ENCODE measurements around the gene ZNF451. TPM values are rescaled to one million over a fixed set of nuclear protein-coding genes. Genes with fewer than 3 reads are reported as not detected.

The ZNF451 gene
- total RNA-seq, 2 donors from 2014 or later: 58.1 to 72.5 TPM

DNA sequence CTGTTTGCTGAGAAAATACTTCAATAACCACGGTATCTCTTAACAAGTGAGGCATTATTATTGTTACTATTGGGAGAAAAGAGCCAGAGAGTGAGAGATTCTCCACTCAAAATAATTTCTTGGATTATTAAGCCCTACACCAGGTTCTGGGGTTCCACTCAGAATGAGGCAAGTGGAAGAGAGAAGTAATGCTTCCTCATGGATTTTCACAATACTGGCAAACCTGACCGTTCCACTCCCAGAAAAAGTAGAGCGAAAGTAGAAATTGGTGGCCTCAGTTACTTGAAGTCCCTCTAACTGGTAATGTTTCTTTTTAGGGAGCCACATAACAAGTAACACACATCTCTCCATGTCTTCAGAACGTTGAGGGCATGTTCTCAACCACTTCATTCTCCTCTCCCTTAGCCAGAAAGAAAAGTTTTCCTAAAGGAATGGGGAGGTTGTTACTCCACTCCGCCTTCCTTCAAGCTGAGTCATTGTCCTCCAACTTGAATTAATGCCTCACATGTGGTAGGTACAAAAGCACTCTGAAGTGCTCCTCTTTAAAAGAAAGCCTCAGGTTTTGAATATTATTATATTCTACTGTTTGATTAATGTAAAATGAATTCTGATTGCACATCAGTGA, 84.0 kb downstream of the ZNF451 start:
- Mint-ChIP-seq H3K4me3 (peak overlapping the region; percentile 64), H3K27me3 (ENCODE audit: insufficient read depth) (peaks cover 20% of the 10 kb centered on the region), H3K9me3 (no peaks in the 10 kb centered on the region), H3K36me3 (ENCODE audit: low read depth) (peaks cover 7% of the 10 kb centered on the region), H3K27ac (peak overlapping the region; percentile 82), H3K4me1 (peaks cover 14% of the 10 kb centered on the region)
- Histone ChIP-seq H3K4me1 (ENCODE audit: control insufficient read depth, insufficient read depth, low read length) (peaks cover 9% of the 10 kb centered on the region), H3K9ac (ENCODE audit: extremely low read depth, low read length, poor library complexity, severe bottlenecking) (peak overlapping the region; percentile 62), H3K9me3 (ENCODE audit: control insufficient read depth, low read length) (no peaks in the 10 kb centered on the region), H3K36me3 (ENCODE audit: control insufficient read depth, insufficient read depth, low read length) (peaks cover 4% of the 10 kb centered on the region), H3K4me3 (ENCODE audit: low read length) (peak overlapping the region; percentile 86), H3K27me3 (ENCODE audit: control insufficient read depth, insufficient read depth, low read length, poor library complexity, severe bottlenecking) (peaks cover 14% of the 10 kb centered on the region), H3K27ac (ENCODE audit: low read depth, low read length) (no peak overlapping the region)
- 40 to 45% methylated on average over 2 to 5 of the region's 5 CpGs for WGBS, 2 experiments (ENCODE audit: insufficient coverage in 1 of 2, insufficient read length in 1 of 2)
- DNase-seq: peak; percentile 56
- TF ChIP-seq, protein P1, sequence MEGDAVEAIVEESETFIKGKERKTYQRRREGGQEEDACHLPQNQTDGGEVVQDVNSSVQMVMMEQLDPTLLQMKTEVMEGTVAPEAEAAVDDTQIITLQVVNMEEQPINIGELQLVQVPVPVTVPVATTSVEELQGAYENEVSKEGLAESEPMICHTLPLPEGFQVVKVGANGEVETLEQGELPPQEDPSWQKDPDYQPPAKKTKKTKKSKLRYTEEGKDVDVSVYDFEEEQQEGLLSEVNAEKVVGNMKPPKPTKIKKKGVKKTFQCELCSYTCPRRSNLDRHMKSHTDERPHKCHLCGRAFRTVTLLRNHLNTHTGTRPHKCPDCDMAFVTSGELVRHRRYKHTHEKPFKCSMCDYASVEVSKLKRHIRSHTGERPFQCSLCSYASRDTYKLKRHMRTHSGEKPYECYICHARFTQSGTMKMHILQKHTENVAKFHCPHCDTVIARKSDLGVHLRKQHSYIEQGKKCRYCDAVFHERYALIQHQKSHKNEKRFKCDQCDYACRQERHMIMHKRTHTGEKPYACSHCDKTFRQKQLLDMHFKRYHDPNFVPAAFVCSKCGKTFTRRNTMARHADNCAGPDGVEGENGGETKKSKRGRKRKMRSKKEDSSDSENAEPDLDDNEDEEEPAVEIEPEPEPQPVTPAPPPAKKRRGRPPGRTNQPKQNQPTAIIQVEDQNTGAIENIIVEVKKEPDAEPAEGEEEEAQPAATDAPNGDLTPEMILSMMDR (conservative IDR thresholded peaks at IDR 0.05): no peak

GRCh38 chr6:57174511-57174907, 84.5 kb downstream of the ZNF451 start:
- WGBS, 2 experiments (ENCODE audit: insufficient coverage in 1 of 2, insufficient read length in 1 of 2): 72 to 89% methylated on average over 2 to 3 of the region's 3 CpGs
- TF ChIP-seq, protein P1 (conservative IDR thresholded peaks at IDR 0.05): no peak
- peak overlapping the region; percentile 62 for H3K9ac ChIP-seq (ENCODE audit: extremely low read depth, low read length, poor library complexity, severe bottlenecking)

DNA sequence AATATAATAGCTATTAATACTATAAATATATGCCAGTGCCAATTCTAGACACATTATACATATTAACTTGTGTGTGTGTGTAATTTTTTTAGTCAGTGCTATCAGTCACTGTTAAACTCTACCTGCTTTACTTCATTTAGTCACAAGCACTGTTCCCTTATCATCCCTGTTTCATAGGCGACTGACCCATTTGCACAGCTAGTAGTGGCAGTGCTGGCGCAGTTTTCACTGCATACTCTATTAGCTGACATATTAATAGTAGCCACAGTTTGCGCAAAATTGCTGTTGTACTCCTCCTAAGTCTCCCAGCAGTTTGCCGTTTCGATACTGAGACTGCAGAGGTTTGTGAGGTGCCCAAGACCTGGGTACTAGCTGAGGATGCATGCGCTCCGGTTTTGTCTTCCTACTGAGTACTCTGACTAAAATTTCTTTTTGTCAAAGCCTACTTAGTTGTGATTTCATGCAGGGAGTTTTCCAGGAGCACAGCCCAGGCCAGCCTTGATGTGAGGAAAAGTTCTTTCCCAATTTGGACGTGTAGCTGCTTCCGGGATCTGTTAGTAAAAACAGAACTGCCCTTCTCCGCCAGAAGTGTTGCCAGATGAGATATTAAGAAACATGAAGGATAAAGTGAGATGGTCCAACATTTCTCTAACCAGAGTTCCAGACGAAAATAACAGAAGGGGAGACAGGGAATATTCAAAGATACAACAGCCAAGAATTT, 87.7 kb downstream of the ZNF451 start:
- Mint-ChIP-seq H3K9me3 (no peaks in the 10 kb centered on the region), H3K36me3 (ENCODE audit: low read depth) (peaks cover 20% of the 10 kb centered on the region), H3K4me1 (peaks cover 14% of the 10 kb centered on the region), H3K4me3 (no peak overlapping the region), H3K27ac (no peak overlapping the region), H3K27me3 (ENCODE audit: insufficient read depth) (peaks cover 16% of the 10 kb centered on the region)
- WGBS, 2 experiments (ENCODE audit: insufficient coverage in 1 of 2, insufficient read length in 1 of 2): 94 to 100% methylated on average over 9 to 11 of the region's 11 CpGs
- Histone ChIP-seq H3K27ac (ENCODE audit: low read depth, low read length) (no peak overlapping the region), H3K36me3 (ENCODE audit: control insufficient read depth, insufficient read depth, low read length) (peaks cover 14% of the 10 kb centered on the region), H3K4me1 (ENCODE audit: control insufficient read depth, insufficient read depth, low read length) (peaks cover 9% of the 10 kb centered on the region), H3K9me3 (ENCODE audit: control insufficient read depth, low read length) (no peaks in the 10 kb centered on the region), H3K9ac (ENCODE audit: extremely low read depth, low read length, poor library complexity, severe bottlenecking) (no peak overlapping the region), H3K4me3 (ENCODE audit: low read length) (no peak overlapping the region), H3K27me3 (ENCODE audit: control insufficient read depth, insufficient read depth, low read length, poor library complexity, severe bottlenecking) (peaks cover 14% of the 10 kb centered on the region)
- DNase-seq: no peak
- TF ChIP-seq, protein P1 (conservative IDR thresholded peaks at IDR 0.05): no peak

More at GRCh38 chr6:57174511-57174907, 84.5 kb downstream of the ZNF451 start:
- H3K36me3 ChIP-seq (ENCODE audit: control insufficient read depth, insufficient read depth, low read length): peaks cover 4% of the 10 kb centered on the region
- Mint-ChIP-seq H3K9me3 (no peaks in the 10 kb centered on the region), H3K4me3 (peak overlapping the region; percentile 64), H3K36me3 (ENCODE audit: low read depth) (peaks cover 7% of the 10 kb centered on the region), H3K4me1 (peaks cover 14% of the 10 kb centered on the region), H3K27ac (no peak overlapping the region), H3K27me3 (ENCODE audit: insufficient read depth) (peaks cover 20% of the 10 kb centered on the region)
- no peaks in the 10 kb centered on the region for H3K9me3 ChIP-seq (ENCODE audit: control insufficient read depth, low read length)
- peaks cover 14% of the 10 kb centered on the region for H3K27me3 ChIP-seq (ENCODE audit: control insufficient read depth, insufficient read depth, low read length, poor library complexity, severe bottlenecking)
- DNase-seq: no peak
- peak overlapping the region; percentile 86 for H3K4me3 ChIP-seq (ENCODE audit: low read length)
- no peak overlapping the region for H3K27ac ChIP-seq (ENCODE audit: low read depth, low read length)
- H3K4me1 ChIP-seq (ENCODE audit: control insufficient read depth, insufficient read depth, low read length): peaks cover 9% of the 10 kb centered on the region

Data from endodermal cell (in vitro differentiated cells).